Kidney (tissue), 14 donors: ENCODE measurements around the gene CUX1. TPM values are rescaled to one million over a fixed set of nuclear protein-coding genes. Genes with fewer than 3 reads are reported as not detected.
"Not testable (repeated sequence)": the region's sequence is repeated elsewhere in the genome, so short reads cannot be mapped to it uniquely, and the experiment has no call there.

Experiments used
- DNase-seq, 5 donors: peaks; one replicate each; pipeline ENCODE4 v3.0.0-alpha.2; 2013 to 2020
- FAIRE-seq: peaks from 2 replicates; lab custom pipeline; 2012; peaks lifted over from hg19 to GRCh38; lab: Jason Lieb, UNC
- H3K27ac ChIP-seq, 2 donors: one replicate each; pipeline ENCODE4 v1.7.0; 2013; ENCODE audit warnings: low read depth in 2 of 2, low read length in 2 of 2, inconsistent platforms in 1 of 2
- H3K27me3 ChIP-seq: one replicate; pipeline ENCODE4 v1.7.1; 2013; ENCODE audit warnings: low read length, inconsistent platforms; ENCODE audit not compliant: control insufficient read depth, insufficient read depth
- H3K36me3 ChIP-seq, 3 donors: one replicate each; pipeline versions ENCODE4 v1.7.0 to v1.7.1; 2013; ENCODE audit warnings: low read length in 3 of 3, control low read depth in 1 of 3, inconsistent platforms in 1 of 3; ENCODE audit not compliant: insufficient read depth in 3 of 3, control insufficient read depth in 2 of 3
- H3K4me1 ChIP-seq, 3 donors: one replicate each; pipeline versions ENCODE4 v1.7.0 to v1.7.1; 2013; ENCODE audit warnings: low read length in 3 of 3, inconsistent platforms in 1 of 3, low read depth in 1 of 3; ENCODE audit not compliant: control insufficient read depth in 2 of 3, insufficient read depth in 2 of 3
- H3K4me3 ChIP-seq, 3 donors: one replicate each; pipeline versions ENCODE4 v1.7.0 to v1.8.1; 2013; ENCODE audit warnings: low read length in 3 of 3, control low read depth in 1 of 3, inconsistent platforms in 1 of 3
- H3K9ac ChIP-seq, 3 donors: one replicate each; pipeline versions ENCODE4 v1.7.0 to v1.7.1; 2013; ENCODE audit warnings: low read length in 3 of 3, control low read depth in 1 of 3, inconsistent platforms in 1 of 3
- H3K9me3 ChIP-seq, 3 donors: one replicate each; pipeline versions ENCODE4 v1.7.0 to v1.7.1; 2013; ENCODE audit warnings: low read length in 3 of 3, control low read depth in 1 of 3, inconsistent platforms in 1 of 3; ENCODE audit not compliant: control insufficient read depth in 2 of 3, insufficient read depth in 1 of 3
- intact Hi-C: fragments of 100-400 bp; cut with DNase I; formaldehyde crosslinking; loops from one replicate; pipeline ENCODE4 v1.11.1; 2022
- polyA plus RNA-seq: library from polyadenylated mRNA; stranded (reverse); fragments of 350-450 nt; fragmentation: Illumina TruSeq; extraction: RNeasy Lipid Tissue Mini Kit (QIAGEN cat#74804); gene quantifications from one replicate; pipeline ENCODE4 v1.2.3, GENCODE V29; 2014; ENCODE audit warnings: low read depth, low replicate concordance; ENCODE audit not compliant: insufficient read depth
- total RNA-seq: library from RNA; stranded (reverse); fragmentation: NEBNext Ultra II Directional; extraction: Animal tissue kit (Norgen Biotek cat#: 25700); gene quantifications from one replicate; pipeline ENCODE4 v1.2.1, GENCODE V29; 2021
- TF ChIP-seq, protein P1 (sequence below): IDR thresholded peaks from 3 replicates; pipeline ENCODE4 v1.5.1; 2012; ENCODE audit warnings: mild to moderate bottlenecking, moderate library complexity, borderline replicate concordance; ENCODE audit not compliant: insufficient read depth; ENCODE audit errors: extremely low read depth
- donor health status: control.
- donor health status: control.
- donor health status: control.
- donor health status: control.
- donor health status: control.
- donor health status: DM: yes; HTN: yes; CAD: no.
- donor health status: Normal renal cell carcinoma (clear cell type).

The CUX1 gene
- total and polyA plus RNA-seq, 2 donors from 2014 or later, result 71.4 to 126 TPM

DNA sequence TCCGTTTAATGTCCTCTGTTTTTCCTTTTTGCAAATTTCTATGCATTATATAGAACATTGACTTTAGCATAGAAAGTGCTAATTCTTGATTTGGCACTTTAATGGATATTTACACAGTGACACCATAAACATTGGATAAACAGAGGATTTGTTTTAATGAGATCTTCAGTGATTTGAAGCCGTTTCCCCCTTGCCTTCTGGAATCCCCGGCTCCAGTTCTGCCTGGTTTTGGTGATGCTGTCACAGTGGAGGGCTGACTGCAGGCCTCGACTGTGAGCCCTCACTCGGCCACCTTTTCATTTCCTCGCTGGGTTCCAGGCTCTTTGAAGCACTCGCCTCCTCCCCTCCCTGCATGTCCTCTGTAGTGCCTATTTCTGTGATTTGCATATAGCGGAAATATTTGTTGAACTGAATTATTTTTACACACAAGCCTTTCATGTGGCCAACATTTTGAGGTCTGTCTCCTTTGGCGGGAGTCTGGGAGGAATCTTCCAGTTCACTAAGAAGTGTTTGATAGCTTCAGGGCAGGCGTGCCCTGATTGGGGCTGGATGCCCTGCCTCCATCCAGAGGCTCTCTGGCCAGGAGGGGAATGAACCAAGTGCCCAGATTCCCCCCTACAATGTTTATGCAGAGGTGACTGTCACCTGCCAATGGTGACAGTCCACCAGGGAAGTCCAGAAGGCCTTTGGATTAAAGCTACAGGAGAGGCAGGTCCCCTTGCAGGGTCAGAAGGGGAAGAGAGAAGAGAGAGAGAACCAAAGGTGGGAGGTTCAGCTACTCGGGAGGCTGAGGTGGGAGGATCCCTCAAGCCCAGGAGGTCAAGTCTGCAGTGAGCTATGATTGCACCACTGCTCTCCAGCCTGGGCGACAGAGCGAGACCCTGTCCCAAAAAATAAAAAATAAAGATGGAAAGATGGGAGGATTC is 67.5 kb downstream of the CUX1 start:
- Histone ChIP-seq H3K27ac (peak overlapping the region in 1 of 2 donors; percentile 58), H3K36me3 (no peaks in the 10 kb centered on the region), H3K9ac (no peak overlapping the region), H3K27me3 (no peaks in the 10 kb centered on the region), H3K4me3 (no peak overlapping the region), H3K9me3 (no peaks in the 10 kb centered on the region), H3K4me1 (peaks cover 6 to 18% (median 17%) of the 10 kb centered on the region in 3 donors)
- FAIRE-seq, result no peak
- intact Hi-C loops, result no loop called here
- no peak for DNase-seq
- TF ChIP-seq, protein P1, sequence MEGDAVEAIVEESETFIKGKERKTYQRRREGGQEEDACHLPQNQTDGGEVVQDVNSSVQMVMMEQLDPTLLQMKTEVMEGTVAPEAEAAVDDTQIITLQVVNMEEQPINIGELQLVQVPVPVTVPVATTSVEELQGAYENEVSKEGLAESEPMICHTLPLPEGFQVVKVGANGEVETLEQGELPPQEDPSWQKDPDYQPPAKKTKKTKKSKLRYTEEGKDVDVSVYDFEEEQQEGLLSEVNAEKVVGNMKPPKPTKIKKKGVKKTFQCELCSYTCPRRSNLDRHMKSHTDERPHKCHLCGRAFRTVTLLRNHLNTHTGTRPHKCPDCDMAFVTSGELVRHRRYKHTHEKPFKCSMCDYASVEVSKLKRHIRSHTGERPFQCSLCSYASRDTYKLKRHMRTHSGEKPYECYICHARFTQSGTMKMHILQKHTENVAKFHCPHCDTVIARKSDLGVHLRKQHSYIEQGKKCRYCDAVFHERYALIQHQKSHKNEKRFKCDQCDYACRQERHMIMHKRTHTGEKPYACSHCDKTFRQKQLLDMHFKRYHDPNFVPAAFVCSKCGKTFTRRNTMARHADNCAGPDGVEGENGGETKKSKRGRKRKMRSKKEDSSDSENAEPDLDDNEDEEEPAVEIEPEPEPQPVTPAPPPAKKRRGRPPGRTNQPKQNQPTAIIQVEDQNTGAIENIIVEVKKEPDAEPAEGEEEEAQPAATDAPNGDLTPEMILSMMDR, result no peak

DNA sequence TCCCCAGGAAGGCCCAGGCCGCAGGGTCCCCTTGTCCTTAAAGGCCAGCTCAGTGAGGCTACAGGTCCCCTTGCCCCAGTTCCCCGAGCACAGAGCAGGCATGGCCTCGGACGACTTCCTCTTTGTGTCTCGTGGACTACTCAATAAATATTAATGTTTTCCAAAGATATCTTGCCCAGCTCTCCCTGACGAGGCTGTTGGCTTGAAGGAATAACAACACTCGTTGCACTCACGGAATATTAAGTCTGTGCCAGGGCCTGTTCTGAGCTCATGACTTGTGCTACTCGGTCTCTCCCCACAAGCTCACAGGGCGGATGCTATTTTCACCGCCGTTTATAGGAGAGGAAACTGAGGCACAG is 68.2 kb downstream of the CUX1 start:
- Histone ChIP-seq H3K36me3 (no peaks in the 10 kb centered on the region), H3K4me1 (peaks cover 6 to 18% (median 17%) of the 10 kb centered on the region in 3 donors), H3K27ac (peak overlapping the region in 1 of 2 donors; percentile 28), H3K27me3 (no peaks in the 10 kb centered on the region), H3K9ac (no peak overlapping the region), H3K9me3 (no peaks in the 10 kb centered on the region), H3K4me3 (no peak overlapping the region)
- DNase-seq (no peak), FAIRE-seq (no peak)
- TF ChIP-seq, protein P1, result no peak
- intact Hi-C loops, result no loop called here

DNA sequence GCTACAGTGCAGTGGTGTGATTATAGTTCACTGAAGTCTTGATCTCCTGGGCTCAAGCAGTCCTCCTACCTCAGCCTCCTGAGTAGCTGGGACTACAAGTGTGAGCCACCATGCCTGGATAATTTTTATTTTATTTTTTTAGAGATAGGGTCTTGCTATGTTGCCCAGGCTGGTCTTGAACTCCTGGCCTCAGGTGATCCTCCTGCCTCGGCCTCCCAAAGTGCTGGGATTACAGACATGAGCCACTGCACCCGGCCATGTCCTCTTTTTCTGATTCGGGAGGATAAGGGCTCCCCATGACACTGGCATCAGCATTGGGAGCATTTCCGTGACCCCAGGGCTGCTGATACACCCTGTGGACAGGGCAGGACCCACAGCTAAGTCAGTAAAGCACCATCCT is 69.9 kb downstream of the CUX1 start:
- not testable (repeated sequence) for FAIRE-seq

DNA sequence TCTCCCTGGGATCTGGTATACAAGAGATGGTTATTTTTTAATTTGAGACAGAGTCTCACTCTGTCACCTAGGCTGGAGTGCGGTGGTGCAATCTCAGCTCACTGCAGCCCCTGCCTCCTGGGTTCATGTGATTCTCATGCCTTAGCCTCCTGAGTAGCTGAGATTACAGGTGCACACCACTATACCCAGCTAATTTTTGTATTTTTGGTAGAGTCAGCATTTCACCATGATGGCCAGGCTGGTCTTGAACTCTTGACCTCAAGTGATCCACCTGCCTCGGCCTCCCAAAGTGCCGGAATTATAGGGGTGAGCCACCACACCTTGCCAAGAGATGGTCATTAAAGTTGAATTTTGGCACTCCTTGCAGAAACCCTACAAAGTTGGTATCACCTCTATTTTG is 71.1 kb downstream of the CUX1 start:
- H3K27ac ChIP-seq, H3K4me1 ChIP-seq, intact Hi-C loops, H3K9ac ChIP-seq, H3K9me3 ChIP-seq, H3K27me3 ChIP-seq, H3K4me3 ChIP-seq, H3K36me3 ChIP-seq, DNase-seq, FAIRE-seq: not testable (repeated sequence)

More for the DNA sequence above, 69.9 kb downstream of the CUX1 start:
- peaks cover 0 to 16% (median 10%) of the 10 kb centered on the region in 3 donors for H3K4me1 ChIP-seq
- H3K27me3 ChIP-seq, intact Hi-C loops, H3K36me3 ChIP-seq, H3K27ac ChIP-seq, H3K4me3 ChIP-seq, DNase-seq, H3K9ac ChIP-seq, H3K9me3 ChIP-seq: not testable (repeated sequence)
